NT2/D1 (cell line): ENCODE measurements around the gene EP400.

Experiments
- YY1 ChIP-seq: IDR thresholded peaks from 2 replicates; pipeline ENCODE4 v1.6.1; 2011; ENCODE audit not compliant: insufficient read length, insufficient read depth
- ZNF274 ChIP-seq: IDR thresholded peaks from 2 replicates; pipeline ENCODE4 v1.6.1; 2011; ENCODE audit warnings: mild to moderate bottlenecking, low read depth, low read length

GRCh38 chr12:132118876-132119275, 169.1 kb downstream of the EP400 start:
- TF ChIP-seq ZNF274 (no peak), YY1 (no peak)
